Transverse colon (tissue), 4 donors: Measurements from ENCODE around the gene KCNT1.

ENCODE experiments used
- EP300 ChIP-seq: sonication (generic); formaldehyde crosslinking; IDR thresholded peaks from one replicate; pipeline ENCODE4 v1.6.1; 2017; ENCODE audit warnings: antibody characterized with exemption, low read depth
- POLR2A ChIP-seq: fragments of 450-650 bp; IDR thresholded peaks from one replicate; pipeline ENCODE4 v1.6.1; 2016; ENCODE audit warnings: antibody characterized with exemption, mild to moderate bottlenecking, moderate library complexity
- POLR2AphosphoS5 ChIP-seq, 3 donors: sonication (generic); formaldehyde crosslinking; IDR thresholded peaks; one replicate each; pipeline ENCODE4 v1.6.1; 2016; ENCODE audit warnings: antibody characterized with exemption in 3 of 3
- TF ChIP-seq, protein P1 (sequence below), 5 experiments: fragments of 200-600 bp in 3 of 5; fragments of 450-650 bp in 2 of 5; sonication (generic) in 3 of 5; IDR thresholded peaks; 1 replicate in 2 of 5; 2 replicates in 3 of 5; pipeline ENCODE4 v1.5.1; 2016 to 2017; ENCODE audit warnings: antibody characterized with exemption in 5 of 5, inconsistent platforms in 3 of 5, mild to moderate bottlenecking in 2 of 5, moderate library complexity in 1 of 5

DNA sequence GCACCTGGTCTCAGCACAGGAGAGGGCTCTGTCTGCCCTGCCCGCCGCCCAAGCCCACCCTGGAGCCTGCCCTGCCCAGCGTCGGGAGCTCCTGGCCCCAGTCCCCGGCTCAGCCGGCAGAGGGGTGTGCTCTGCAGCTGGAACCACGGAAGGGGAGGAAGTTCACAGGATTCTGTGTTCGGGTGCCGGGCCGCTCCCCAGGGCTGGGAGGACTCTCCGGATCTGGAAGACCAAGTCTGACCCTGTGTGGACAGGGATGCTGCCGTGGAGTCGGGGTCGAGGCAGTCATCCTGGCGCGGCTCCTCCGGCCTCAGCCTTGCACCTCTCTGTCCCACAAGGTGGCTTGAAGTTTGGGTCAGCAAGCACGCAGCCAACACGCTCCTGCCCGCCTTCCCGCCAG, 78.6 kb downstream of the KCNT1 start:
- TF ChIP-seq POLR2A (no peak), POLR2AphosphoS5 (IDR thresholded peaks at IDR 0.05) (no peak), EP300 (no peak)
- TF ChIP-seq, protein P1, sequence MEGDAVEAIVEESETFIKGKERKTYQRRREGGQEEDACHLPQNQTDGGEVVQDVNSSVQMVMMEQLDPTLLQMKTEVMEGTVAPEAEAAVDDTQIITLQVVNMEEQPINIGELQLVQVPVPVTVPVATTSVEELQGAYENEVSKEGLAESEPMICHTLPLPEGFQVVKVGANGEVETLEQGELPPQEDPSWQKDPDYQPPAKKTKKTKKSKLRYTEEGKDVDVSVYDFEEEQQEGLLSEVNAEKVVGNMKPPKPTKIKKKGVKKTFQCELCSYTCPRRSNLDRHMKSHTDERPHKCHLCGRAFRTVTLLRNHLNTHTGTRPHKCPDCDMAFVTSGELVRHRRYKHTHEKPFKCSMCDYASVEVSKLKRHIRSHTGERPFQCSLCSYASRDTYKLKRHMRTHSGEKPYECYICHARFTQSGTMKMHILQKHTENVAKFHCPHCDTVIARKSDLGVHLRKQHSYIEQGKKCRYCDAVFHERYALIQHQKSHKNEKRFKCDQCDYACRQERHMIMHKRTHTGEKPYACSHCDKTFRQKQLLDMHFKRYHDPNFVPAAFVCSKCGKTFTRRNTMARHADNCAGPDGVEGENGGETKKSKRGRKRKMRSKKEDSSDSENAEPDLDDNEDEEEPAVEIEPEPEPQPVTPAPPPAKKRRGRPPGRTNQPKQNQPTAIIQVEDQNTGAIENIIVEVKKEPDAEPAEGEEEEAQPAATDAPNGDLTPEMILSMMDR (IDR thresholded peaks at IDR 0.05): no peak
